GM23248 (cell line): Measurements from ENCODE around the gene OSR1. TPM values are rescaled to one million over a fixed set of nuclear protein-coding genes. Genes with fewer than 3 reads are reported as not detected.

ENCODE experiments used
- DNase-seq: peaks from one replicate; pipeline ENCODE4 v3.0.0-alpha.2; 2015
- H2AFZ ChIP-seq: fragments of 200-600 bp; sonication (generic); 2 replicates; pipeline ENCODE4 v1.6.1; 2016; ENCODE audit warnings: antibody characterized with exemption
- H3F3A ChIP-seq: fragments of 200-600 bp; sonication (generic); 2 replicates; pipeline ENCODE4 v1.6.1; 2016; ENCODE audit warnings: mild to moderate bottlenecking, antibody characterized with exemption, mixed run types; ENCODE audit not compliant: insufficient read depth
- H3K27ac ChIP-seq: fragments of 200-600 bp; sonication (generic); 2 replicates; pipeline ENCODE4 v1.5.1; 2016; ENCODE audit warnings: mild to moderate bottlenecking
- H3K27me3 ChIP-seq: fragments of 200-600 bp; sonication (generic); replicated peaks from 2 replicates; pipeline ENCODE4 v1.6.1; 2016; ENCODE audit warnings: mild to moderate bottlenecking; ENCODE audit not compliant: insufficient read depth
- H3K36me3 ChIP-seq: fragments of 200-600 bp; sonication (generic); 2 replicates; pipeline ENCODE4 v1.6.1; 2016; ENCODE audit warnings: low read depth, mild to moderate bottlenecking
- H3K4me1 ChIP-seq: fragments of 200-600 bp; sonication (generic); 2 replicates; pipeline ENCODE4 v1.6.1; 2016; ENCODE audit warnings: mild to moderate bottlenecking; ENCODE audit not compliant: insufficient read depth
- H3K4me2 ChIP-seq: fragments of 200-600 bp; sonication (generic); one replicate; pipeline ENCODE4 v1.6.1; 2016; ENCODE audit warnings: mild to moderate bottlenecking; ENCODE audit not compliant: unreplicated experiment
- H3K4me3 ChIP-seq: fragments of 200-600 bp; sonication (generic); 2 replicates; pipeline ENCODE4 v1.5.1; 2016; ENCODE audit warnings: mild to moderate bottlenecking
- H3K79me2 ChIP-seq: fragments of 200-600 bp; sonication (generic); 2 replicates; pipeline ENCODE4 v1.6.1; 2016; ENCODE audit warnings: mild to moderate bottlenecking; ENCODE audit not compliant: insufficient read depth
- H3K9ac ChIP-seq: fragments of 200-600 bp; sonication (generic); 2 replicates; pipeline ENCODE4 v1.6.1; 2016; ENCODE audit warnings: mild to moderate bottlenecking
- H3K9me2 ChIP-seq: fragments of 200-600 bp; sonication (generic); 2 replicates; pipeline ENCODE4 v1.6.1; 2016; ENCODE audit warnings: mixed run types, mild to moderate bottlenecking, moderate library complexity; ENCODE audit not compliant: insufficient read depth
- H3K9me3 ChIP-seq: fragments of 200-600 bp; sonication (generic); one replicate; pipeline ENCODE4 v1.6.1; 2017; ENCODE audit warnings: low read depth
- H4K20me1 ChIP-seq: fragments of 200-600 bp; sonication (generic); 2 replicates; pipeline ENCODE4 v1.6.0; 2016; ENCODE audit not compliant: insufficient read depth
- EZH2 ChIP-seq: fragments of 200-600 bp; sonication (generic); IDR thresholded peaks from 2 replicates; pipeline ENCODE4 v1.6.1; 2018; ENCODE audit warnings: antibody characterized with exemption, mild to moderate bottlenecking; ENCODE audit not compliant: insufficient read depth, poor library complexity, severe bottlenecking
- EZH2phosphoT487 ChIP-seq: fragments of 200-600 bp; sonication (generic); IDR thresholded peaks from 2 replicates; pipeline ENCODE4 v1.6.1; 2018; ENCODE audit warnings: antibody characterized with exemption, moderate library complexity, mild to moderate bottlenecking, low read depth; ENCODE audit not compliant: insufficient read depth
- WGBS, 2 experiments: methylation state at CpG; one replicate each; pipeline ENCODE4 v1.1.6; 2015 to 2017; ENCODE audit warnings: low lambda C conversion rate in 2 of 2, low coverage in 1 of 2; ENCODE audit errors: missing lambda C conversion rate in 2 of 2; 5-methylcytosine and 5-hydroxymethylcytosine counted together
- in situ Hi-C: fragments of 300-500 bp; cut with MboI; formaldehyde crosslinking; loops from 2 replicates; pipeline ENCODE4 v1.15.0; 2020
- polyA plus RNA-seq: library from polyadenylated mRNA; unstranded; fragments of >200 nt; fragmentation: Nextera tagmentation; extraction: Ambion mirVana; gene quantifications from 2 replicates; pipeline ENCODE4 v1.2.1, GENCODE V29; 2016
- total RNA-seq: library from RNA; depleted of rRNA; stranded (reverse); fragments of >200 nt; shearing (Covaris generic); gene quantifications from 2 replicates; pipeline ENCODE4 v1.2.3, GENCODE V29; 2014

OSR1 gene
- total and polyA plus RNA-seq, 2 experiments from 2014 or later = 16.9 to 21.1 TPM

- peak overlapping the region; percentile 94 for H3K4me2 ChIP-seq
Observed at GRCh38 chr2:19355931-19356544, 2.4 kb downstream of the OSR1 start.

DNA sequence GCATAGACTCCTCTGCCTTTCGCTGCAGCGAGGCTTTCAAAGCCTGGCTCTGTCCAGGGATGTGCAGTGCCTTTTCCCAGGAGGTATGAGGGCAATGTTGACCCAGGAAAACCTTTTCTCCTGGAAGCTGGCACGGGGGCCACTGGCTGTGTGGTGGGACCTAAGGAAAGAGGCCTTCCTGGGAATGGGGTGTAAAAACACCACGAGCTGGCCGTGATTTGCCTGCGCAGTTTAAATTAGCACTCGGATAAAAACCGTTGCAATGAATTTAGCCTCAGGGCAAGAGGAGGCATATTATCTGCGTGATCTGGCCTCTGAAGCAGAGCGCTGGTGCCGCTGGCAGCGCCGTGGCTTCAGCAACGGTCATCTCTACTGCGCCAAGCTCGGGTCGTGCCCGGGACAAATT lies 3.0 kb downstream of the OSR1 start:
- peak overlapping the region; percentile 81 for H2AFZ ChIP-seq
- peak overlapping the region; percentile 16 for H3K27ac ChIP-seq
- H3K4me2 ChIP-seq = peak overlapping the region; percentile 94
- peaks cover 3% of the 10 kb centered on the region; the same call in 1 of the 2 replicates for H3K4me1 ChIP-seq
- no peaks in the 10 kb centered on the region for H3K9me2 ChIP-seq
- peaks cover 54% of the 10 kb centered on the region for H3K79me2 ChIP-seq
- WGBS, 2 experiments = 31 to 38% methylated on average over 18 of the region's 18 CpGs
- peak overlapping the region; percentile 85 for H3K4me3 ChIP-seq
- H3K36me3 ChIP-seq = no peaks in the 10 kb centered on the region
- no peaks in the 10 kb centered on the region for H3K27me3 ChIP-seq
- DNase-seq = peak; percentile 82
- TF ChIP-seq EZH2 (no peak), EZH2phosphoT487 (no peak)
- no peaks in the 10 kb centered on the region for H4K20me1 ChIP-seq
- peak overlapping the region; percentile 71 for H3K9ac ChIP-seq
- peaks cover 9% of the 10 kb centered on the region; the same call in 1 of the 2 replicates for H3F3A ChIP-seq
- no peaks in the 10 kb centered on the region for H3K9me3 ChIP-seq
- in situ Hi-C loops = loop anchor here (10.0 kb wide), 2 partner anchors 461 to 921 kb away; no protein-coding TSS in a partner anchor

More at GRCh38 chr2:19355931-19356544, 2.4 kb downstream of the OSR1 start:
- H3K36me3 ChIP-seq = no peaks in the 10 kb centered on the region
- H3K27me3 ChIP-seq = no peaks in the 10 kb centered on the region
- H3K9me3 ChIP-seq = no peaks in the 10 kb centered on the region
- peak overlapping the region; percentile 16 for H3K27ac ChIP-seq
- peaks cover 9% of the 10 kb centered on the region; the same call in 1 of the 2 replicates for H3F3A ChIP-seq
- 16 to 20% methylated on average over 28 to 35 of the region's 35 CpGs for WGBS, 2 experiments
- peak; percentile 51 for DNase-seq
- peaks cover 5% of the 10 kb centered on the region for H3K4me1 ChIP-seq
- peaks cover 54% of the 10 kb centered on the region for H3K79me2 ChIP-seq
- H3K4me3 ChIP-seq = peak overlapping the region; percentile 85
- in situ Hi-C loops = loop anchor here (10.0 kb wide), 2 partner anchors 461 to 921 kb away; no protein-coding TSS in a partner anchor
- H3K9ac ChIP-seq = peak overlapping the region; percentile 71
- H2AFZ ChIP-seq = peak overlapping the region; percentile 81
- H3K9me2 ChIP-seq = no peaks in the 10 kb centered on the region
- H4K20me1 ChIP-seq = no peaks in the 10 kb centered on the region
- TF ChIP-seq EZH2 = no peak
- TF ChIP-seq EZH2phosphoT487 = no peak

DNA sequence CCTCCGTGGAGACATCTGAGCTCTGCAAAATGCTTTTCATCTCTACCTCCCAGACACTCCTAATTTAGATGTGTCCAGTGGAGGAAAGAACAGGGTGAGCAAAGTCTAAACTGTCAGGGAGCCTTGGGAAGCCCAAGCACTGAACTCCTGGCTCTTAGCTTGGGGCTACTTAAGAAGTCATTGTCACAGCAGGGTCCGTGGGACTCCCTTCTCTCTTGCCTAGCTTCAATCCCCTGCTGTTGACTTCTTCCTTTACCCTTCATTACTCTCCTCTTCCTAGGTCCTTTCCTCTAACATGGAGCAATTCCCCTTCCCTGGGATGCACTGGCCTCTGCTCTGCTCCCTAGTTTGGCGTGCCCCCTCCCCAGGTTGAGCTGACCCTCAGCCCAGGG lies 3.4 kb downstream of the OSR1 start:
- peaks cover 54% of the 10 kb centered on the region for H3K79me2 ChIP-seq

DNA sequence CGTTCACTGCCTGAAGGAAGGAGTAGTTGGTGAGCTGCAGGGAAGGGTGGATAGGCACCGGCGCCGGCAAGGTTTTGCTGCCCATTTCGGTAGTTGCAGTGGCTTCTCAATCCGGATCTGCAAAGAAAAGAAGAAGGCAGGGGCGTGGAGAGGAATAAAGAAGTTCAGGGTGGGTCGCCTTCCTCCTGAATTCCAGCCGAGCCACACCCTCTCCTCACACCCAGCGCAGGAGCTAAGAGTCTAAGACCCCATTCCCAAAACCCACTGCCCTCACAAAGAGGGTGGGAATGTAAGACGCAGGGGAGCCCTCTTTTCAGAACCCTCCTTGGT lies 4.7 kb downstream of the OSR1 start:
- H3F3A ChIP-seq = 0 out of 2 replicates have a peak, but pooled peaks cover 10% of the 10 kb centered on the region
- no peaks in the 10 kb centered on the region for H4K20me1 ChIP-seq
- H2AFZ ChIP-seq = no peak overlapping the region
- in situ Hi-C loops = loop anchor here (10.0 kb wide), 2 partner anchors 459 to 919 kb away; no protein-coding TSS in a partner anchor
- peaks cover 3% of the 10 kb centered on the region; the same call in 1 of the 2 replicates for H3K4me1 ChIP-seq
- no peaks in the 10 kb centered on the region for H3K9me2 ChIP-seq
- no peak overlapping the region for H3K4me3 ChIP-seq
- H3K4me2 ChIP-seq = no peak overlapping the region
- no peaks in the 10 kb centered on the region for H3K36me3 ChIP-seq
- no peak overlapping the region for H3K27ac ChIP-seq
- H3K27me3 ChIP-seq = no peaks in the 10 kb centered on the region
- WGBS, 2 experiments = 57 to 65% methylated on average over 10 to 11 of the region's 11 CpGs
- H3K9me3 ChIP-seq = no peaks in the 10 kb centered on the region
- H3K9ac ChIP-seq = no peak overlapping the region
- peaks cover 54% of the 10 kb centered on the region for H3K79me2 ChIP-seq
- no peak for DNase-seq
- TF ChIP-seq EZH2 (no peak), EZH2phosphoT487 (no peak)

More for the DNA sequence above, 3.4 kb downstream of the OSR1 start:
- Histone ChIP-seq H2AFZ (peak overlapping the region; percentile 81), H3K36me3 (no peaks in the 10 kb centered on the region), H3K9me3 (no peaks in the 10 kb centered on the region), H4K20me1 (no peaks in the 10 kb centered on the region), H3K4me1 (peaks cover 3% of the 10 kb centered on the region; the same call in 1 of the 2 replicates), H3K9me2 (no peaks in the 10 kb centered on the region), H3K27ac (no peak overlapping the region), H3K9ac (peak overlapping the region; percentile 71), H3K4me3 (peak overlapping the region; percentile 85), H3F3A (peaks cover 8% of the 10 kb centered on the region; the same call in 1 of the 2 replicates), H3K27me3 (no peaks in the 10 kb centered on the region), H3K4me2 (no peak overlapping the region)
- DNase-seq = no peak
- in situ Hi-C loops = loop anchor here (10.0 kb wide), 2 partner anchors 460 to 920 kb away; no protein-coding TSS in a partner anchor
- 46 to 60% methylated on average over 3 of the region's 3 CpGs for WGBS, 2 experiments
- no peak for TF ChIP-seq EZH2
